Choroid plexus epithelial cell (primary cell): Measurements from ENCODE around the gene PMVK.

ENCODE experiments used
- DNase-seq: peaks from one replicate; pipeline ENCODE4 v3.0.0-alpha.2; 2010; ENCODE audit warnings: low read depth
- H3K4me3 ChIP-seq: 2 replicates; pipeline ENCODE4 v1.5.1; 2011; ENCODE audit warnings: low read depth, mild to moderate bottlenecking, control low read depth, low read length, moderate library complexity
- CTCF ChIP-seq: conservative IDR thresholded peaks from 2 replicates; pipeline ENCODE4 v1.5.1; 2011; ENCODE audit warnings: low read depth, mild to moderate bottlenecking, control low read depth, inconsistent platforms, low read length, moderate library complexity

The PMVK gene

GRCh38 chr1:154877370-154877974 is 59.0 kb downstream of the PMVK start:
- H3K4me3 ChIP-seq = no peak overlapping the region
- TF ChIP-seq CTCF = no peak
- peak; percentile 67 for DNase-seq

GRCh38 chr1:154876842-154877369 is 59.6 kb downstream of the PMVK start:
- TF ChIP-seq CTCF = no peak
- no peak overlapping the region for H3K4me3 ChIP-seq
- no peak for DNase-seq
